GM06990 (cell line): ENCODE measurements around the gene TALDO1.
A peak's percentile ranks its signal among the peaks of the same experiment; 100 is the strongest.

Experiments used
- DNase-seq: peaks from one replicate; pipeline ENCODE4 v3.0.0-alpha.2; 2011; ENCODE audit not compliant: insufficient read length; ENCODE audit errors: extremely low read depth
- H3K27me3 ChIP-seq: replicated peaks from 2 replicates; pipeline ENCODE4 v1.6.0; 2011; ENCODE audit warnings: low read length; ENCODE audit not compliant: control insufficient read depth, insufficient read depth
- H3K36me3 ChIP-seq: 2 replicates; pipeline ENCODE4 v1.5.1; 2011; ENCODE audit warnings: low read length; ENCODE audit not compliant: control insufficient read depth, insufficient read depth
- H3K4me3 ChIP-seq: replicated peaks from 2 replicates; pipeline ENCODE4 v1.5.1; 2011; ENCODE audit warnings: low read depth, mild to moderate bottlenecking, control low read depth, low read length
- CTCF ChIP-seq: IDR thresholded peaks from 2 replicates; pipeline ENCODE4 v1.5.1; 2011; ENCODE audit warnings: low read length, control low read depth, mild to moderate bottlenecking, inconsistent platforms; ENCODE audit not compliant: insufficient read depth, poor library complexity, severe bottlenecking

Gene TALDO1

GRCh38 chr11:747158-748006 is at the start of gene TALDO1:
TSS of gene TALDO1 (plus strand) at chr11:747464. CDS start at chr11:747482, 18 bp downstream.
- no peaks in the 10 kb centered on the region for H3K27me3 ChIP-seq
- TF ChIP-seq CTCF: peak; percentile 18

GRCh38 chr11:697811-698311 is 49.4 kb upstream of the TALDO1 start:
- no peak overlapping the region for H3K4me3 ChIP-seq
- no peak for DNase-seq

More at GRCh38 chr11:747158-748006, at the start of gene TALDO1:
- Histone ChIP-seq H3K4me3 (peak within 1 kb of the TSS; percentile 73), H3K36me3 (no peaks in the 10 kb centered on the region; the same call in 1 of the 2 replicates)
- DNase-seq: peak; percentile 94

GRCh38 chr11:698493-699115 is 48.7 kb upstream of the TALDO1 start:
- no peak for TF ChIP-seq CTCF
- no peak overlapping the region for H3K4me3 ChIP-seq
- H3K36me3 ChIP-seq: peaks cover 5% of the 10 kb centered on the region
- no peaks in the 10 kb centered on the region for H3K27me3 ChIP-seq
- DNase-seq: no peak

More at GRCh38 chr11:697811-698311, 49.4 kb upstream of the TALDO1 start:
- H3K36me3 ChIP-seq: peaks cover 3% of the 10 kb centered on the region
- TF ChIP-seq CTCF: no peak
- H3K27me3 ChIP-seq: no peaks in the 10 kb centered on the region

GRCh38 chr11:699116-699508 is 48.2 kb upstream of the TALDO1 start:
- no peaks in the 10 kb centered on the region for H3K27me3 ChIP-seq
- TF ChIP-seq CTCF: no peak
- no peak overlapping the region for H3K4me3 ChIP-seq

GRCh38 chr11:699753-700152 is 47.5 kb upstream of the TALDO1 start:
- no peak for DNase-seq
- no peak overlapping the region for H3K4me3 ChIP-seq
- TF ChIP-seq CTCF: no peak
- no peaks in the 10 kb centered on the region for H3K27me3 ChIP-seq
- peaks cover 5% of the 10 kb centered on the region for H3K36me3 ChIP-seq

More at GRCh38 chr11:699116-699508, 48.2 kb upstream of the TALDO1 start:
- peaks cover 5% of the 10 kb centered on the region for H3K36me3 ChIP-seq
- DNase-seq: no peak
